ENCODE results near the gene IL23A.

Gene IL23A

GRCh38 chr12:56362130-56363059 lies 23.7 kb downstream of the IL23A start, which contains the start of gene APOF:
Gene APOF, minus strand, starts transcription at chr12:56362857. Its CDS starts 112 bp downstream, at chr12:56362745.
- no peak for DNase-seq

DNA sequence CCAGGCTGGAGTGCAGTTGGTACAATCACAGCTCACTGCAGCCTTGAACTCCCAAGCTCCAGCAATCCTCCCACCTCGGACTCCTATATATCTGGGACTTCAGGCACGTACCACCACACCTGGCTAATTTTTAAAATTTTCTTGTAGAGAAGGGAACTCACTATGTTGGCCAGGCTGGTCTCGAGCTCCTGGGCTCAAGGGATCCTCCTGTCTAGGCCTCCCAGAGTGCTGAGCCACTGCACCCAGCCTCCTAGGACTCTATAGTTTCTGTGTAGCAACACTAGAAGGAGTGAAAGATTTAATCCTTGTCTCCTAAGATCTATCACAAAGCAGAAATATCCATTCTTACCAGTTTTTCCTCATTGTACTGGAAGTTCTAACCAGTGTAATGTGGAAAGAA lies 28.3 kb downstream of the IL23A start:
- no peak for DNase-seq

DNA sequence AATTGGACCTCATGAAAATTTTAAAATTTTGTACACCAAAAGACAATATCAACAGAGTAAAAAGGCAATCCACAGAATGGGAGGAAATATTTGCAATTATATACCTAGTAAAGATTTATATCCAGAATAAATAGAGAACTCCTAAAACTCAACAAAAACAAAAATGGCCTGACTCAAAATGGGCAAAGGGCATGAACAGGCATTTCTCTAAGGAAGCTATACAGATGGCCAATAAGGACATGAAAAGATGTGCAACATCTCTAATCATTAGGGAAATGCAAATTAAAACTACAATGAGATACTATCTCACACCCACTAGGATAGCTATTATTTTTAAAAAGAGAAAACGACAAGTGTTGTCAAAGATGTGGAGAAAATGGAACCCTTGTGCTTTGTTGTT lies 34.8 kb downstream of the IL23A start:
- no peak for DNase-seq

DNA sequence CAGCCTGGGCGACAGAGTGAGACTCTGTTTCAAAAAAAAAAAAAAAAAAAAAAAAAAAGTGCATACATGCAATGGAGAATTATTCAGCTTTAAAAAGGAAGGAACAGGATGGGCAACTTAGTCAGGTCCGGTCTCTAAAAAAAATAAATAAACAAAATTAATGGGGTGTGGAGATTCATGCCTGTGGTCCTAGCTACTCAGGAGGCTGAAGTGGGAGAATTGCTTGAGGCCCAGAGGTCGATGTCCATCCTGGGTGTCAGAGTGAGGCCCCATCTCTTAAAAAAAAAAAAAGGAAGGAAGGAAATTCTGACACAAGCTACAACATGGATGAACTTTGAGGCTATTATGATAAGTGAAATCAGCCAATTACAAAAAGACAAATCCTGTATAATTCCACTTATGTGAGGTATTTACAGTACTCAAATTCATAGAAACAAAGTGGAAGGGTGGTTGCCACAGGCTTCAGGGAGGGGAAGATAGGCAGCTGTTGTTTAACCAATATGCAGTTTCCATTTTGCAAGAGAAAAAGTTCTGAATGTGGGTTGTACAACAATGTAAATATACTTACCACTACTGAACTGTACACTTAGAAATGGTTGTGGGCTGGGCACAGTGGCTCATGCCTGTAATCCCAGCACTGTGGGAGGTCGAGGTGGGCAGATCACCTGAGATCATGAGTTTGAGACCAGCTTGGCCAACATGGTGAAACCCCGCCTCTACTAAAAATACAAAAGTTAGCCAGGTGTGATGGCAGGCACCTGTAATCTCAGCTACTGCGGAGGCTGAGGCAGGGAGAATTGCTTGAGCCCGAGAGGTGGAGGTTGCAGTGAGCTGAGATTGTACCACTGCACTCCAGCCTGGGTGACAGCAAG lies 36.3 kb downstream of the IL23A start:
- peak; percentile 33 for DNase-seq

DNA sequence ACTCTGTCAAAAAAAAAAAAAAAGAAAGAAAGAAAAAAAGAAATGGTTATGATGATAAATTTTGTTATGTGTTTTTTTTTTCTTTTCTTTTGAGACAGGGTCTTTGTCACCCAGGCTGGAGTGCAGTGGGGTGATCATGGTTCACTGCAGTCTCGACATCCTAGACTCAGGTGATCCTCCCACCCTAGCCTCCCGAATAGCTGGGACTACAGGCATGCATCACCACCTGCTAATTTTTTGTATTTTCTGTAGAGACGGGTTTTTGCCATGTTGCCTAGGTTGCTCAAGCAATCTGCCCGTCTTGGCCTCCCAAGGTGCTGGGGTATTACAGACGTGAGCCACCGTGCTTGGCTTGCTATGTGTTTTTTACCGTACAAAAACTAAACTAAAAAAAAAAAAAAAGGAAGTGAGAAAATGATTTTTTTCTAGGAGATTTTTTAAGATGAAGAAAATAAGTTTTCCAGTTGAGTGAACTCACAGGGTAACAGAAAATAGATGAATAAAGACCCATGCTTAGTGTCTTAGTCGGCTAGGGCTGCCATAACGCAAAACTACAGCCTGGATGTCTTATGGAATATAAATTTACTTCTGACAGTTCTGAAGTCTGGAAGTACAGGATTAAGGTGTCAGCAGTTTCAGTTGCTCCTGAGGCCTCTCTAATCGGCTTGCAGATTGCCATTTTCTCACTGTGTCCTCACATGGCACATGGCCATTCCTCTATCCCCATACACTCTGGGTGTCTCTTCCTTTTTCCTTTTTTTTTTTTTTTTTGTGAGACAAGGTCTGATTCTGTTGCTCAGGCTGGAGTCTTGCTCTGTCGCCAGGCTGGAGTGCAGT lies 37.1 kb downstream of the IL23A start:
- peak; percentile 83 for DNase-seq

- DNase-seq = no peak
Measured at GRCh38 chr12:56377310-56377988, 38.8 kb downstream of the IL23A start.

DNA sequence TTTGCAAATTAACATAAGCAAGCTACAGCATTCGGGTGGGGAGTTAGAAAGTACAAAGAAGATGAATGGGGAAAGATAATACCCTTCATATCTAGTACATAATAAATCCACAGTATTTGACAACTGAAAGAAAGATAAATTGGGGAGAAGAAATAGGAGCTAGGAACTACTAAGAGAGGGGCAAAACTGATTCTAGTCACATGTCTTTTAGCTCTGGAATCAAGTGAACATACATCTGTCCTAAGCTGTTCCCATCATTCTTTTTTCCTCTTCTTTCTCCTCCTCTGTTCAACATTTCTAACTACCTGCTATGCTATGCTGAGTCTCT lies 39.3 kb downstream of the IL23A start:
- no peak for DNase-seq

GRCh38 chr12:56382611-56383010 lies 43.9 kb downstream of the IL23A start:
- no peak for DNase-seq

GRCh38 chr12:56385873-56386272 lies 47.2 kb downstream of the IL23A start:
- peak; percentile 63 for DNase-seq

GRCh38 chr12:56387152-56387736 lies 48.6 kb downstream of the IL23A start:
- DNase-seq = no peak

DNA sequence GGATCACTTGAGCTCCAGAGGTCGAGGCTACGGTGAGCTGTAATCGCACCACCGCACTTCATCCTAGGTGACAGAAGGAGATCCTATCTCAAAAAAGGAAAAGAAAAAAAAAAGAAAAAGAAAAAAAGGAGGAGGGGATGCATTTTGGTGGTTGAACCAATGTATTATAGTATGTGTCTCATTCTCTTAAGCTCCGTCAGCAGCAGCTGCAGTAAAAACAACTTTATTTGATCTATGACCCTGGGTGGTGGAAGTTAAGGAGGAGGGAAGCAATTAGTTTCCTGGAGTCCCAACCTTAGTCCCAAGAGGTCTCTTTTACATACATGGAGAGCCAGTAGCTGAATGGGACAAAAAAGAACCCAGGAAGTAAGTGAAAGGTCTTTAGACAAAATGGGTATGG lies 50.7 kb downstream of the IL23A start:
- no peak for DNase-seq
